Pancreas (tissue), 10 donors: ENCODE results near the gene HTRA1. TPM values are rescaled to one million over a fixed set of nuclear protein-coding genes. Genes with fewer than 3 reads are reported as not detected.

Source experiments
- ATAC-seq, 4 donors: fragments of 200-7000 bp; cut with Tn5 transposase; one replicate each; pipeline versions ENCODE4 v1.8.0 to v1.9.1; 2020; ENCODE audit warnings: mild to moderate bottlenecking in 4 of 4, moderate library complexity in 4 of 4
- DNase-seq, 6 donors: peaks; one replicate each; pipeline ENCODE4 v3.0.0-alpha.2; 2020
- FAIRE-seq: peaks from 2 replicates; lab custom pipeline; 2012; peaks lifted over from hg19 to GRCh38; lab: Jason Lieb, UNC
- H3K27ac ChIP-seq, 4 donors: fragments of 200-600 bp; sonication (generic); 1 replicate in 3 of 4; 2 replicates in 1 of 4; pipeline versions ENCODE4 v1.5.0 to v1.8.0; 2020
- H3K27me3 ChIP-seq, 4 donors: fragments of 200-600 bp; one replicate each; pipeline ENCODE4 v1.8.0; 2021
- H3K36me3 ChIP-seq, 3 donors: fragments of 200-600 bp; sonication (generic) in 1 of 3; one replicate each; pipeline versions ENCODE4 v1.5.0 to v1.8.0; 2020 to 2021
- H3K4me1 ChIP-seq, 3 donors: fragments of 200-600 bp; one replicate each; pipeline ENCODE4 v1.8.0; 2021
- H3K4me3 ChIP-seq, 4 donors: fragments of 200-600 bp; sonication (generic) in 2 of 4; one replicate each; pipeline versions ENCODE4 v1.5.0 to v1.8.0; 2020 to 2021
- H3K9me3 ChIP-seq, 4 donors: fragments of 200-600 bp; one replicate each; pipeline ENCODE4 v1.8.0; 2021
- CTCF ChIP-seq, 4 donors: fragments of 200-600 bp; sonication (generic) in 3 of 4; IDR thresholded peaks; one replicate each; pipeline versions ENCODE4 v1.5.0 to v1.8.0; 2021; ENCODE audit warnings: antibody characterized with exemption in 4 of 4
- WGBS, 2 donors: extraction: QIAGEN DNeasy Blood & Tissue Kit; methylation state at CpG; one replicate each; pipeline ENCODE4 v1.1.7; 2013; 5-methylcytosine and 5-hydroxymethylcytosine counted together
- intact Hi-C, 3 donors: fragments of 100-400 bp; cut with DNase I; formaldehyde crosslinking; loops; one replicate each; pipeline versions ENCODE4 v1.11.1 to v1.14.2; 2022
- polyA plus RNA-seq, 2 donors: library from polyadenylated mRNA; stranded (reverse); fragments of 200-250 nt; gene quantifications; one replicate each; pipeline ENCODE4 v1.2.3, GENCODE V29; 2013
- total RNA-seq, 6 donors: library from RNA; stranded (reverse); fragmentation: NEBNext Ultra II Directional in 4 of 6; extraction: Animal tissue kit (Norgen Biotek cat#: 25700) in 4 of 6; gene quantifications; one replicate each; pipeline versions ENCODE4 v1.2.1 to v1.2.4, GENCODE V29; 2021 to 2023
- donor health status: healthy with polysubstance abuse.
- donor health status: DM: no; HTN: no; CAD: no; lungs with moderate emphysema.
- donor health status: DM: no; HTN: no; CAD: no.
- donor health status: control.
- donor health status: control.
- donor health status: Bipolar disorder and iron deficiency.
- donor health status: DM: yes; HTN: yes; CAD: no.
- donor health status: DM: no; HTN: no; CAD: no.
- donor health status: DM: no; HTN: no; CAD: no.
- donor health status: DM: yes; HTN: yes; CAD: no.

Gene HTRA1
- total and polyA plus RNA-seq, 8 donors = 10.4 to 83.0 (median 20.8) TPM

- no peaks in the 10 kb centered on the region for H3K27me3 ChIP-seq
- H3K27ac ChIP-seq = no peak overlapping the region
- no peak overlapping the region for H3K4me3 ChIP-seq
- ATAC-seq (peak in 3 of 4 donors; percentile 36 to 55 (median 45)), FAIRE-seq (no peak), DNase-seq (no peak)
- H3K4me1 ChIP-seq = peaks cover 0 to 3% (median 0%) of the 10 kb centered on the region in 3 donors
- intact Hi-C loops = no loop called here
- no peak for TF ChIP-seq CTCF (IDR thresholded peaks at IDR 0.05)
- WGBS, 2 donors = 47 to 50% methylated on average over 15 of the region's 15 CpGs
- no peaks in the 10 kb centered on the region for H3K36me3 ChIP-seq
- H3K9me3 ChIP-seq = no peaks in the 10 kb centered on the region
These were observed 12.9 kb downstream of the HTRA1 start for GRCh38 chr10:122474131-122474818.

- TF ChIP-seq CTCF (IDR thresholded peaks at IDR 0.05) = no peak
- Histone ChIP-seq H3K4me3 (no peak overlapping the region), H3K36me3 (no peaks in the 10 kb centered on the region), H3K9me3 (no peaks in the 10 kb centered on the region), H3K27ac (no peak overlapping the region), H3K27me3 (no peaks in the 10 kb centered on the region), H3K4me1 (peaks cover 0 to 3% (median 0%) of the 10 kb centered on the region in 3 donors)
- WGBS, 2 donors = 78 to 82% methylated on average over 12 of the region's 12 CpGs
- intact Hi-C loops = no loop called here
- FAIRE-seq (no peak), DNase-seq (no peak), ATAC-seq (peak in 2 of 4 donors; percentile 19 to 39)
These were observed 13.7 kb downstream of the HTRA1 start for GRCh38 chr10:122475100-122475499.

GRCh38 chr10:122475591-122476332, 14.4 kb downstream of the HTRA1 start:
- WGBS, 2 donors = 90 to 91% methylated on average over 16 of the region's 16 CpGs
- ATAC-seq = peak in 1 of 4 donors; percentile 23

GRCh38 chr10:122476333-122476695, 15.0 kb downstream of the HTRA1 start:
- H3K27me3 ChIP-seq = no peaks in the 10 kb centered on the region
- 87 to 88% methylated on average over 6 of the region's 6 CpGs for WGBS, 2 donors
- DNase-seq (no peak), FAIRE-seq (no peak), ATAC-seq (no peak)
- H3K27ac ChIP-seq = no peak overlapping the region
- no peaks in the 10 kb centered on the region for H3K36me3 ChIP-seq
- H3K9me3 ChIP-seq = no peaks in the 10 kb centered on the region
- intact Hi-C loops = no loop called here
- no peak for TF ChIP-seq CTCF (IDR thresholded peaks at IDR 0.05)
- H3K4me3 ChIP-seq = no peak overlapping the region
- peaks cover 0 to 3% (median 0%) of the 10 kb centered on the region in 3 donors for H3K4me1 ChIP-seq

More at GRCh38 chr10:122475591-122476332, 14.4 kb downstream of the HTRA1 start:
- H3K9me3 ChIP-seq = no peaks in the 10 kb centered on the region
- TF ChIP-seq CTCF (IDR thresholded peaks at IDR 0.05) = no peak
- FAIRE-seq = no peak
- no peaks in the 10 kb centered on the region for H3K27me3 ChIP-seq
- no peaks in the 10 kb centered on the region for H3K36me3 ChIP-seq
- peaks cover 0 to 3% (median 0%) of the 10 kb centered on the region in 3 donors for H3K4me1 ChIP-seq
- no peak for DNase-seq
- intact Hi-C loops = no loop called here
- no peak overlapping the region for H3K4me3 ChIP-seq
- no peak overlapping the region for H3K27ac ChIP-seq
